Stimulated activated CD4-positive, alpha-beta T cell treated with anti-CD3 and anti-CD28 coated beads, Interleukin-4, amount 100 ng/mL, for 1 hour (primary cell): Measurements from ENCODE around the gene COL11A1.
"Not testable (repeated sequence)": the region's sequence is repeated elsewhere in the genome, so short reads cannot be mapped to it uniquely, and the experiment has no call there.

Experiments used
- DNase-seq: peaks from one replicate; pipeline ENCODE4 v3.0.0-alpha.2; 2020

The COL11A1 gene

DNA sequence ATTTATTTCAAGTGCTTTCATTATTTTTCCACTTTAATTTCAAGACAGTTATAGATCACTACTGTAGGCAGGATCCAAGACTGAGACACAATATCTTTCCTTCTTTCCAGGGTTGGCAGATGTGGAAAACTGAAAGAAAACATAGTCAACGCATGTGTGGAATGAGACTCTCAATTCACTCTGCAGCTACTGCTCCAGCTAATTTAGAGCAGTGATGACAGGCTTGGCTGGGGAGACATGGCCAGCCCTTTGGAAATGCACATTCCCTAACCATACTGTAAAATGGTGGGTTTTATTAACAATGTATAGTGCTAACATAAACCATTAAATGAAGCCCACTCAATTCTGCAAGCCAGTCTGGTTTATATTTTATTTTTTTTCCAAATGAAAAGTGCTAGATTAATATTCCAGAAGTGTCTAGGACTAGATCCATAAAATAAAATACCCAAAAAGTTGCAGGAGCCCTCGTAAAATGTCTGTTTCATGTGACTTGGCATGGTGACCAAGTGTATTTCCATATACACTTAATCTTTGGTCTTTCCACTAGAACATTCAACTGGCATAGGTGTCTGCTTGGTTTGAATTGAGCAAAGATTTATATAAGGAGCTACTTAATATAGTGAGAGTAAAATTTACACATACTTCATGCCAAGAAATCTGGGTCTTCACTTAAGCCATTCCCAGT is 32.9 kb downstream of the COL11A1 start:
- DNase-seq, result no peak

DNA sequence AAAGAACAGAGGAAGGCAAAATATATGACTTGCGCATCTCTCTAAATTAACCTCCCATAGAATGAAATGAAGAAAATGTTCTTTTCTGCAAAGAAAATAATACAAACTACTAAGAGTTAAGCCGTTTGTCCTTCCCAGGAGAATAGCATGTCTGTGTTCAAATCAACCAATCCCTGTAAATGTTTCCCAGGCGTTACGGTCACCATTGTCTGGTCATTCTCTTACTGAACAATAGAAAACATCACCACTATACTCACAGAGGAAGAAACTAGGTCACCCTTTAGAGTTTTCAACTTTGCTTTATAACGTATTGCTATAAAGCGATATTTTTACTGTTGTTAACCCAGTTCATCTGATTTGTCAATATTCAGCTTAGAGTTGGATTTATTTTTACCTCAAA is 34.1 kb downstream of the COL11A1 start:
- no peak for DNase-seq

GRCh38 chr1:103069201-103069600 is 39.1 kb downstream of the COL11A1 start:
- no peak for DNase-seq

DNA sequence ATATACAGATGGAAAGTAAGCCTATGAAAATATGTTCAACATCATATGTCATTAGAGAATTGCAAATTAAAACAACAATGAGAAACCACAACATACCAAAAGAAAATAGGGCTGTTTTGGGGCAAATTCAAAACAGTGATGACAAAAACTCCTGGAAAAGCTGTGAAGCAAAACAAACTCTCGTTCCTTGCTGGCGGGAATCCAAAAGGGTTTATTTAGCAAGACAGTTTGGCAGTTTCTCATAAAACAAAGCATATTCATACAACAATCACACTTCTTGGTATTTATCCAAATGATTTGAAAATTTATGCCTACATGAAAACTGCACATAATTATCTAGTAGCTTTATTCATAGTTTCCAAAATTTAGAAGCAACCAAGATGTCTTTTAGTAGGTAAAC is 44.4 kb downstream of the COL11A1 start:
- DNase-seq, result no peak

GRCh38 chr1:103058391-103058790 is 49.9 kb downstream of the COL11A1 start:
- no peak for DNase-seq

- no peak for DNase-seq
These were observed 51.9 kb downstream of the COL11A1 start for GRCh38 chr1:103056423-103056822.

GRCh38 chr1:103028110-103028509 is 80.2 kb downstream of the COL11A1 start:
- not testable (repeated sequence) for DNase-seq

- DNase-seq, result no peak
These were observed 82.4 kb downstream of the COL11A1 start for GRCh38 chr1:103025858-103026409.

DNA sequence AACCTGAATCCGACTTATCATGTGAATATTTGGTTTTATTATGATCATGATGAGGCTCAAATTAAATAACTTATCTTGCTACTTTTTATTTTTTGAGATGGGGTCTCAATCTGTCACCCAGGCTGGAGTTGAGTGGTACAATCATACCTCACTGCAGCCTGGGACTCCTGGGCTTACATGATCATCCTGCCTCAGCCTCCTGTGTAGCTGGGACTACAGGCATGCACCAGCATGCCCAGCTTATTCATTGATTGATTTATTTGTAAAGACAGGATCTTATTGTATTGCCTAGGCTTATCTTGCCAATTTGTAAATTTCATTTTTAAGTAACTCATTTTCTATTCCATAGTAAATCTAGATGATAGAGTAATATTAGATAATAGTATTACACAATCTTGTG is 84.3 kb downstream of the COL11A1 start:
- DNase-seq, result no peak

- DNase-seq, result no peak
These were observed 106.3 kb downstream of the COL11A1 start for GRCh38 chr1:103002005-103002404.

- DNase-seq, result no peak
These were observed 129.4 kb downstream of the COL11A1 start for GRCh38 chr1:102978874-102979273.

- no peak for DNase-seq
These were observed 131.0 kb downstream of the COL11A1 start for GRCh38 chr1:102977292-102977691.

- DNase-seq, result no peak
These were observed 137.7 kb downstream of the COL11A1 start for GRCh38 chr1:102970496-102971078.

- DNase-seq, result no peak
These were observed 140.5 kb downstream of the COL11A1 start for GRCh38 chr1:102967786-102968185.

DNA sequence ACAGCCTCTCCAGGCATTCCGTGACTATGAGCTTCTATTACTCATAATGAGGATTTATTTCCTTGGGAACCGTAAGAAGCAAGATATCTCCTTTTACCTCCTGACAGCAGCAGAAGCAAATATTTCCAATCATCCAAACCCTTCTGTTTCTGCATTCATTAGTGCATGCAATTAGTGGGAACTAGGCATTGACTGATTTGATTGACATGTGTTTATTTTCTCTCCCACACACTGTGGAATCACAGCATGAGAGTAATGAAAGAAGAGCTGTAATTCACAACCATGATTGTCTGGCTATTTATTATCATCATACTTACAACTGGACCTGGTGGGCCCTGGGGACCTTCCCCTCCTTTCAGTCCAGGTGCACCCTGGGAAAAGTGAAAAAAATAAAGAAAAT is 146.8 kb downstream of the COL11A1 start:
- DNase-seq, result no peak

- DNase-seq, result no peak
These were observed 153.7 kb downstream of the COL11A1 start for GRCh38 chr1:102954576-102954975.

- no peak for DNase-seq
These were observed 155.9 kb downstream of the COL11A1 start for GRCh38 chr1:102952400-102952799.

DNA sequence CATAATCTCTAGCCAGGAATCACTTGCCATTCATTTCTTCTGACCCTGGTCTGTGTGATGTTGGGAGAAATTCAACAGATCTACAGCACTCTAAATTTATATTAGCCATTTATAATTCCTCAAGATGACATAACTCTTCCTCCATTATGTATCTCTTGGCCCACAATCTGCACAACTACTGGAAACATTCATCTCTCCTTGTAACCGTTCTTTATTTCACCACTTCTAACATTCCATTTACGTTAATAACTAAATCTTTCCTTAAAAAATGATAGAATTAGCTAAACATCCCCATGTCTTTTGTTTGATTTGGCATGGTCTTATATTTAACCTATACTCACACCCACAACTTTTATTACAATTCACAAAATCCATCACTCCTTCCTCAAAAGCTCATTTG is 166.0 kb downstream of the COL11A1 start:
- DNase-seq, result no peak

GRCh38 chr1:102941366-102941947 is 166.9 kb downstream of the COL11A1 start:
- DNase-seq, result no peak

GRCh38 chr1:102937401-102937800 is 170.9 kb downstream of the COL11A1 start:
- no peak for DNase-seq

DNA sequence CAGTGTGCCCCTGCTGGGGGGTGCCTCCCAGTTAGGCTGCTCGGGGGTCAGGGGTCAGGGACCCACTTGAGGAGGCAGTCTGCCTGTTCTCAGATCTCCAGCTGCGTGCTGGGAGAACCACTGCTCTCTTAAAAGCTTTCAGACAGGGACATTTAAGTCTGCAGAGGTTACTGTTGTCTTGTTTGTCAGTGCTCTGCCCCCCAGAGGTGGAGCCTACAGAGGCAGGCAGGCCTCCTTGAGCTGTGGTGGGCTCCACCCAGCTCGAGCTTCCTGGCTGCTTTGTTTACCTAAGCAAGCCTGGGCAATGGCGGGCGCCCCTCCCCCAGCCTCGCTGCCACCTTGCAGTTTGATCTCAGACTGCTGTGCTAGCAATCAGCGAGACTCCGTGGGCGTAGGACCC is 175.0 kb downstream of the COL11A1 start:
- not testable (repeated sequence) for DNase-seq

DNA sequence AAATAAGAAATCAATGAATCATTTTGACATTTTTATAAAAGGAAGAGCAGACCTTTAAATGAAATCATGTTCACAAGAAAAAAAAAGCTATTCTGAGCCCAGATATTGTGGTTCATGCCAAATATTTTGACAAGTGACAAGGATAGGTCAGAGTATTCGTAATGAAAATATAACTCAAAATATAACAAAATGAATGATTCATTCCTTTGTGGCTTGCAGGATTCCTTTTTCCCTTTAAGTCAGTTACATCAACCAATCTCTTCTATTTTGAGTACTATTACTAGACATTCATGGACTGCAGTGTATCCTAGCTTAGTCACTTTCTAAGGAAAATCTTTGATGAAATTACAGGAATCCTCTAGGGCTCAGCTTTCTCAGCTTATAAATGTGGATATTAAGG is 188.7 kb downstream of the COL11A1 start:
- DNase-seq, result no peak

GRCh38 chr1:102901996-102902395 is 206.3 kb downstream of the COL11A1 start:
- no peak for DNase-seq

DNA sequence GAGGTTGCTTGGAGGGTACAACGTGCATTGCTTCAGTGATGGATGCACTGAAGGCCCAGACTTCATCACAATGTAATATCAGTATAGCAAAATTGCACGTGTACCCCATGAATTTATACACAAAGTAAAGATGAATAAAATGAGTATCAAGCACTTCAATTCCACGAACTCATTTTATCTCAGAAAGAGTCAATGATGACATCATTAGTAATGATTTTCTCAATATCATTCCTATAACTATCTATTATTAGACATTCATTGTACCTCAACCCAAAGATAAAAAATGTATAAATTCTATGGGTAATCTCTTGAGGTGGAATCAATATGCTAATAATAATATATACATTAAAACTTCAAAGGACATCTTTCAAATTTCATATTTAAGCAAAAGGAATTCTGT is 208.4 kb downstream of the COL11A1 start:
- no peak for DNase-seq
